Neural crest cell (in vitro differentiated cells): ENCODE measurements around the gene GPHA2. TPM values are rescaled to one million over a fixed set of nuclear protein-coding genes. Genes with fewer than 3 reads are reported as not detected.

ENCODE experiments used
- DNase-seq: peaks from one replicate; pipeline ENCODE4 v3.0.0; 2021; ENCODE audit warnings: low read depth, mixed read lengths, low spot score
- H3K27ac Mint-ChIP-seq: one replicate; pipeline ENCODE4 v1.8.0; 2021; ENCODE audit warnings: mild to moderate bottlenecking, mixed read lengths; ENCODE audit not compliant: unreplicated experiment
- H3K27me3 Mint-ChIP-seq: 2 replicates; pipeline ENCODE4 v1.8.0; 2021; ENCODE audit warnings: low read depth, mild to moderate bottlenecking, mixed read lengths
- H3K36me3 Mint-ChIP-seq: 2 replicates; pipeline ENCODE4 v1.8.0; 2021; ENCODE audit warnings: low read depth, mild to moderate bottlenecking, mixed read lengths
- H3K4me1 Mint-ChIP-seq: 2 replicates; pipeline ENCODE4 v1.8.0; 2021; ENCODE audit warnings: mixed read lengths
- H3K4me3 Mint-ChIP-seq: one replicate; pipeline ENCODE4 v1.8.0; 2021; ENCODE audit warnings: mild to moderate bottlenecking, mixed read lengths
- H3K9me3 Mint-ChIP-seq: 2 replicates; pipeline ENCODE4 v1.8.0; 2021; ENCODE audit warnings: mixed read lengths
- CTCF ChIP-seq: fragments of 200-600 bp; sonication (generic); conservative IDR thresholded peaks from 2 replicates; pipeline ENCODE4 v1.5.0; 2021; ENCODE audit warnings: antibody characterized with exemption, mild to moderate bottlenecking
- total RNA-seq: library from RNA; stranded (reverse); gene quantifications from 2 replicates; pipeline ENCODE4 v1.2.1, GENCODE V29; 2021

Gene GPHA2
- total RNA-seq, 1 donor from 2014 or later, result not detected

GRCh38 chr11:64930340-64930739, 5.4 kb downstream of the GPHA2 start:
- H3K4me1 Mint-ChIP-seq, result peaks cover 5% of the 10 kb centered on the region
- no peaks in the 10 kb centered on the region for H3K9me3 Mint-ChIP-seq
- no peaks in the 10 kb centered on the region for H3K36me3 Mint-ChIP-seq
- no peak overlapping the region for H3K27ac Mint-ChIP-seq
- H3K4me3 Mint-ChIP-seq, result no peak overlapping the region
- no peak for TF ChIP-seq CTCF
- H3K27me3 Mint-ChIP-seq, result no peaks in the 10 kb centered on the region
- no peak for DNase-seq

GRCh38 chr11:64929625-64930024, 6.1 kb downstream of the GPHA2 start:
- TF ChIP-seq CTCF, result no peak
- H3K4me1 Mint-ChIP-seq, result peaks cover 9% of the 10 kb centered on the region
- no peaks in the 10 kb centered on the region for H3K9me3 Mint-ChIP-seq
- no peaks in the 10 kb centered on the region for H3K27me3 Mint-ChIP-seq
- H3K27ac Mint-ChIP-seq, result peak overlapping the region; percentile 52
- H3K4me3 Mint-ChIP-seq, result no peak overlapping the region
- DNase-seq, result no peak
- no peaks in the 10 kb centered on the region for H3K36me3 Mint-ChIP-seq

- H3K4me3 Mint-ChIP-seq, result no peak overlapping the region
- no peak for TF ChIP-seq CTCF
- H3K27me3 Mint-ChIP-seq, result no peaks in the 10 kb centered on the region
- H3K27ac Mint-ChIP-seq, result no peak overlapping the region
- no peaks in the 10 kb centered on the region for H3K9me3 Mint-ChIP-seq
- peaks cover 10% of the 10 kb centered on the region for H3K4me1 Mint-ChIP-seq
- no peak for DNase-seq
- no peaks in the 10 kb centered on the region for H3K36me3 Mint-ChIP-seq
These were observed 6.7 kb downstream of the GPHA2 start for GRCh38 chr11:64928957-64929356.

GRCh38 chr11:64926689-64927088, 9.0 kb downstream of the GPHA2 start:
- Mint-ChIP-seq H3K4me1 (peaks cover 14% of the 10 kb centered on the region), H3K27me3 (no peaks in the 10 kb centered on the region), H3K36me3 (no peaks in the 10 kb centered on the region)

GRCh38 chr11:64925536-64926436, 9.9 kb downstream of the GPHA2 start:
- no peak overlapping the region for H3K27ac Mint-ChIP-seq
- H3K4me1 Mint-ChIP-seq, result peaks cover 14% of the 10 kb centered on the region
- peak overlapping the region; percentile 91 for H3K4me3 Mint-ChIP-seq
- no peak for DNase-seq
- TF ChIP-seq CTCF, result no peak
- H3K36me3 Mint-ChIP-seq, result no peaks in the 10 kb centered on the region
- no peaks in the 10 kb centered on the region for H3K9me3 Mint-ChIP-seq
- no peaks in the 10 kb centered on the region for H3K27me3 Mint-ChIP-seq

More at GRCh38 chr11:64926689-64927088, 9.0 kb downstream of the GPHA2 start:
- Mint-ChIP-seq H3K4me3 (peak overlapping the region; percentile 78), H3K9me3 (no peaks in the 10 kb centered on the region), H3K27ac (no peak overlapping the region)
- TF ChIP-seq CTCF, result no peak
- DNase-seq, result no peak
